ENCODE measurements around the gene ANGPTL7.

Gene ANGPTL7

DNA sequence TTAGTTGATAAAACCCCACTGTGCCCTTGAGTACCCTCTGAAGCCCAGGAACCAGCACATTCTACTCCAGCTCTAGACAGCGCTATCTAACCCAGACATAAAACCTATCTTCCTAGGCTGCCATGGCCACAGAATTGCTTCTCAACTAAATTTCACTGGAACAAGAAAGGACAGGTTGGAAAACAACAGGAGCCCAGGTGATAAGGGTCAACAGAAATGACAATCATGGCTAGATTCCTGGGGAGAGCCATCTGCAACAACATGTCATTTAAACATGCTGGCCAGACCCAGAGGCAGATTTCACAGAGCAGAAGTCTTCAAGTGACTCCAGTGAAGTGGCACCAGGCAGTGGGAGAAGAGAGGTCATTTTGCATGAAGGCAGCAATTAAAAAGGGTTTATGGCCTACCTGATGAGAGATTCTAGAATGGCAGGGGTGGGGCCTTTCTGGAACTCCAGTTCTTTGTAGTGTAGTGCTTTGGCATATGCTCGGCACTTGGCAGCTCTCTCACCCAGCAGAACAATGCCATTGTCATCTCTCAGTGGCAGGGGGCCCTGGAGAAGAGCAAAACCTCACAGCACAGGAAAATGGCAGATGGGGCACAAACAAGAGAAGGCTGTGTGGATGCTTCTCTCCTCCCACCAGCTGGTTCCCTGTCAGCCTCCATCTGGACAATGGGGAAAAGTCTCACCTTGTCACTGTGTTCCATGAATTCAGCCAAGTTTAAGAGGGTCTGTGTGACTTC is 9.9 kb downstream of the ANGPTL7 start:
- FAIRE-seq: no peak
- DNase-seq (ENCODE audit: low spot score): no peak

DNA sequence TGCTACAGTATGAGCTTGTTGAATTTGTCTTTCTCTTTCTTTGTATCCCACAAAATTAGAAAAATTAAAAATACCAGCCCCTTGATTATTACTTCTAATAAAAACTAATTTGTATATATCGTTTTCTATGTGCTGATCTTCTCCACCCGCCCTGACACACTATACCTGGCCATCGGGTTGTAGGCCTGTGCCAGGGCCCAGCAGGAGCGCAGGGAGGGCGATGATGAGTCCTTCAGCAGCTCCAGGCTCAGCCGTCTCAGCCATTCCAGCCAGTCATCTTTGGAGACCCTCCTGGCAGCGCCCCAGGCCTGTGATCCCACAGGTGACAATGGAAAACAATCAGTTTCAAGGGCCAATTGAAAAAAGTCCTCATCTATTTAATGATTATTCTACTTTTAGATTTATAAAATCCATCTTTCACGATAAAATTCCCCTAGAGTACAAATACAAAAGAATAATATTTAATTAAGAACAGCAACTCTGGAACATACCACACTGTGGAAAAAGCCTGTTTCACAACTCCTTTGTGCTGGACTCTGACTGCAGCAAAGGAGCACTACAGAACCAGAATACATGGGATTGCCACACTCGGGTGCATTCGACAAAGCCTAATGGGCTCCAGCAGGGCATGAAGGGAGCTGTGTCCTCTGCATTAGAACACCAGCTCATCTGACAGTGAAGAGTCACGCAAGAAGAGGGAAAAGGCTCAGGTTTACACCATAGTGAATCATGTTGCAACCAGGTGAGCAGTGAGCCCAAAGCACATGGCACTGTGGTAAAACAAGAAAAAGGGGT is 15.4 kb downstream of the ANGPTL7 start:
- FAIRE-seq (no peak), DNase-seq (ENCODE audit: low spot score) (no peak)

DNA sequence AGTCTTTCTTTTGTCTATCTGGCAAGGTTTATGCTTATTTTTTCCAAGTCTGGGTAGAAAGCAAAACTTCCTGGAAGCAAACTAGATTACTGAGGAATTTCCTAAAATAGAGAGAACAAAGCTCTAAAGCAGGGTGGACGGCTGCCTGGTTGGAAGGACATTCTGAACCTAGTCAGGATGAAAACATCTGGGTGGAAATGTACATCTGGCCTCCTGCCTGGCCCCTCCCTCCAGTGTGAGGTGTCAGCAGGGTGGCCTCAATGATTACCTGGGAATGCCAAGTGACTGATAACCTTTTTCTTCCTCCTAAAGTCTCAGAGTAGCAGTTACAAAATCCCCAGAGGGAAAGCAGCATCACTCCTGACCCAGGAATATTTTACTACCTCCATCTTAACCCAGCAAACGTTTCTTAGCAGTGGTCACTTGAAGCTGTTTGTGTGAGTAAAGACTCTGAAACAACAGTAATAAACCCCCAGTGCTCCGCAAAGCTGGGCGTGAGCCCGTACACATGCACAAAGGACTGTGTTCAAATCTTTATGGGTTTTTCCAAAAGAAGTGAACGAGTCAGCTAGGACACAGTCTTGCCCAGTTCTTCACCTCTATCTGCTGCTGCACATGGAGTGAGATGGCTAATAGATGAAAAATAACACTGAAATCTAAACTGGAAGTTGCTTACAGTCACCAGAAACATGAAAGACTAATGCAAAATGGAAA is 18.9 kb downstream of the ANGPTL7 start:
- DNase-seq (ENCODE audit: low spot score) (no peak), FAIRE-seq (no peak)

GRCh38 chr1:11211461-11211860 is 22.3 kb downstream of the ANGPTL7 start:
- DNase-seq (ENCODE audit: low spot score) (no peak), FAIRE-seq (no peak)

DNA sequence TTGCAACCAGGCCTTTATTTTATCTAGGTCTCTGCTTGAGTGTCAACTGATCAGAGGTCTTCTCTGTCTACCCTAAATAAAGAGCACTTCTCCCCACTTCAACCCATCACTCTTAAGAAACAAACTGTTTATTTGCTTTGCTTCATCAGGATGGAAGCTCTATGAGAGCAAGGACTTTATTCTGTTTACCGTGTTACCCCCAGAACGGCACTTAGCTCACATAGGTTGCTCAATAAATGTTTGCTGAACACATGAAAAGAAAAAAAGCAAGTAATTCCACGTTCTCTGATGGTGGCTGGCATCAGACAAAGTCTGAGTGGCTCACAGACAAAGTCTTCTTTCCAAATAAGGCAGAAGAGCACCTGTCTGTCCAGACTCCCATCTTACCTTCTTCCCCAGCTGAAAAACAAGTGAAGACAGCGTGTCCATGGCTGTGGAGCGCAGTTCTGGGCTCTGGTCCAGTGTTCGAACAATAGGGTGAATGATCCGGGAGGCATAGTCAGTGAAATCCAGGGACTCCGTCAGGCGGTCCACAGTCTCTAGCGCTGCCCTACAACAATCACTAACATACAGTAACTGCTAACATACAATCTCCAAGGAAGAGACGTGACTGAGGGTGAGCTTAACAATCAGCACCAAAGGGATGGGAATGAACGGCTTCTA is 22.9 kb downstream of the ANGPTL7 start:
- FAIRE-seq (no peak), DNase-seq (ENCODE audit: low spot score) (no peak)

- no peak for FAIRE-seq
- no peak for DNase-seq (ENCODE audit: low spot score)
Observed at GRCh38 chr1:11214698-11215380, 25.7 kb downstream of the ANGPTL7 start.

DNA sequence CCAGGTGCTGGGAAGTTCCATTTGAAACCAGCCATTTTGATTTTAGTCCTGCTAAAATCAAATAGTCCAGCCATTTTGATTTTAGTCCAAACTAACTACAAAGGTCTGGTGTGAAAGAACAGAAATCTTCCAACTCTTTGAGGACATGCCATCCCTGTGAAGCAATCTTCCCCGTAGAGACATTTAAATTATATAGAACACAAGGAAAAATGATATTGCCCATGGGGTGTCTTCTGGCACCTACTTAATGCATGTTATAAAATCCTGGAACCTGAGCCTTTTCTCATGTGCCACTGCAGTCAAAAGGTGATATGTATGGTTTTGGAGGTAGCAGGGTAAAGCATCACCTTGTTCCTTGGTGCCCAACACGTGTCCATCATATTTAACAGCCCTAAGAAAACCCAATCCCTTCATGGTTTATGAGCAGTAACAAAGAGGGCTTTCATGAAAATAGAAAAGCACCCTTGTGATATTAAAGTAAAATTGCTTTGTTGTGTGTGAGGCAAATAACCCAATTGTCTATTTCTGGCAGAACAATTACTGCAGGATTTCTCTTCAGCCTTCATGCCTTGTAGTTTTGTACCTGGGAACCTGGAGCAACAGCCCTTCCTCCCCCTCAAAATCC is 26.3 kb downstream of the ANGPTL7 start:
- DNase-seq (ENCODE audit: low spot score): no peak
- FAIRE-seq: no peak

DNA sequence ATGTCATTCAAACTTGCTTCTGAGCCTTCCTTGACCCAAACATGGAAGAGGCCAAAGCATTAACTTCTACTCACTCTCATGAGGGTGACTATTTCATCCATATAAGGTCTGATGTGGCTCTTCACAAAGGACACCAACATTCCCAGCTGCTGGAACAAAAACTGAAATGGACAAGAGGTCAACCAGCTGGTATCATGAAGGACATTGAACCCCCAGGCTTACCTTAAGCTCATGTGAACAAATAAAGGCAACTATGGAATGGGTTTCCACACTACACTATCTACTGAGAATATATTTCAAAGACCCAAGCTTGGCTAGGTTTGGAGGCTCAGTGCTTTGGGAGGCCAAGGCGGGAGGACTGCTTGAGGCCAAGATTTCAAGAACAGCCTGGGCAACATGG is 26.9 kb downstream of the ANGPTL7 start:
- DNase-seq (ENCODE audit: low spot score) (no peak), FAIRE-seq (no peak)

DNA sequence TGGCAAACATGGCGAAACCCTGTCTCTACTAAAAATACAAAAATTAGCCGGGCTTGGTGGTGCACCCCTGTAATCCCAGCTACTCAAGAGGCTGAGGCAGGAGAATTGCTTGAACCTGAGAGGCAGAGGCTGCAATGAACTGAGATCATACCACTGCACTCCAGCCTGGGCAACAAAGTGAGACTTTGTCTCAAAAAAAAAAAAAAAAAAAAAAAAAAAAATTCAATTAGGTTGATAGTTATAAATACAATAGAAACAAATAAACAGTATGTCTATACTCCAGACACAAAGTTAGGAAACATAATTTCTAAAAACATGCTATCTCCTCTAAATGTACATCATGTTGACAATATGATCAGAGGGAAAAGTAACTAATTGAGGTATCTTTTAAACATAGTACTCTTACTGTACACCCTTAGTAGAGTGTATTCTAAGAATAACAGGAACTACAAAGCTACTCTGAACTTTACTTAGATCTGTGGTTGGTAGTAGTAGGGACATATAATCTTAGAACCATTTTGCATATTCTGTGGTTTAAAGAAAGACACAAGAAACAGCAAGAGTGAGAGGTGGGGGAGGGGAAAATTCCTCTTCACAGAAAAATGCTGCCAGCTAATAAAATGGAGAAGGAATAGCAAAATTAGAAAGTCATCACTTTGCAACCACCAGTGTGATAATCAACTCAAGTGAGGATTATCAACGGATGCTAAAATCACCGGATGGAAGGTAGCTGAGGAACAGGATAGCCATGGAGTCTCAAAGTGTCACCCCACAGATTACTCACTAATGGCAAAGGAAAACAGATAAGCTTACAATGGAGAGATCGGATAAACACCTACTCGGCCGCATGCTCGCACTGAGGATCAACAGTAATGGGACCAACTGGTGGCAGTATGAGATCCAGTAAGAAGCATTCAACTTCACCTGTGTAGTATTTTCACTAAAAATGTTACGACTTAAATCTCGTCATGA is 38.2 kb downstream of the ANGPTL7 start:
- FAIRE-seq: no peak
- no peak for DNase-seq (ENCODE audit: low spot score)

- FAIRE-seq (no peak), DNase-seq (ENCODE audit: low spot score) (no peak)
Observed at GRCh38 chr1:11229203-11229602, 40.0 kb downstream of the ANGPTL7 start.

DNA sequence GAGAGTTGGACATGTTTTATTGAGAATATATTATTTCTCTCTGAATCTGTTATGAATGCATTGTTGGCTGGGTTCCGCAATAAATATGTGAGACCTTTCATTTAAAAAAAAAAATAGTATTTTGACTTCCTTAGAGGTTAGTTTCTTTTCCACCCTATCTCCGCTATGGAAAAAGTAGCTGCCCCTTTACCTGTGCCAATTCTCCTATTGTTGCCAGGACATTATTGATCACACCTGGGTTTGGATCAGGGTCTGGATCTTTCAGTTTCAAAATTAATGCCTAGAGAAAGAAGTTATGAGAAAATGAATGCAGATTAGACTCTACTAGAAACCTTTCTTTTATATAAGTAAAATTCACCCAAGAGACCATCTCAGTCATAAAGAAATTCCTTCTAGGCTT is 44.1 kb downstream of the ANGPTL7 start:
- DNase-seq (ENCODE audit: low spot score): no peak
- FAIRE-seq: no peak

DNA sequence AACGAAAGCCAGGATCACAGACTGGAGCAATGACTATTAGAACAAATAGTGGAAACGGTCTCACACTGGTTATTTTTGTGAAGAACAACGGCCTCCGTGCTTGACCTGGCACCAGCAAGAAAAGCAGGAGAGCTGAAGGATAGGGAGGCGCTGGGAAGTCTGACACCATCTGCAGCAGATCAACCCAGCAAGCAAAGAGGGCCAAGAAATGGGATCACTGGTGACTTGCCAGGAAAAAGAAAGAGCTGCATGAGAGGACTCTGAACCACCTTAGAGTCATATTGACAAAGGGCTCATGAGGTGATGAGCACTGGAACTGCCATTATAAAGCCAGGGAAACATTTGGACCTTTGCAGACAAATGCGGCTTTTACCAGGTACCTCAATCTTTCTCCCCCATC is 48.2 kb downstream of the ANGPTL7 start:
- FAIRE-seq: no peak
- no peak for DNase-seq (ENCODE audit: low spot score)

GRCh38 chr1:11238311-11238710 is 49.2 kb downstream of the ANGPTL7 start:
- no peak for FAIRE-seq
- DNase-seq (ENCODE audit: low spot score): no peak

DNA sequence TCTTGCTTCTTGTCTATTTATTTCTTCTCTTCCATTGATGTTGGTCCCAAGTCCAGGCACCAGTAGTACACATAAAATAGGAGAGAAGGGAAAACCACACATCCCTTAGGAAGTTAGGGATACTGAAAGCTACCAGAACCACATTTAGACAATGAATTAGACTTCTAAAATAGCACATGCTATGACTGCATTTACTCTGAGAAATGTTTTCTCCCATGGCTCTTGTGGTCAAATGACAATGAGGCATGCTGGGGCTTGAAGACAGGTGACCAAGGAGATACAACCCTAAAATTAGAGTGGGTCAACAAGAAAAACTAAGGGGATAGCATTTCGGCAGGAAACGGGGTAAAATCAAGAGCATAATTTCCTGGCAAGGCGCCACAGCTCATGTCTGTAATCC is 56.1 kb downstream of the ANGPTL7 start:
- no peak for FAIRE-seq
- no peak for DNase-seq (ENCODE audit: low spot score)
